Measurements from ENCODE around the gene C9orf40.

The C9orf40 gene

GRCh38 chr9:74977287-74977686 lies 24.6 kb upstream of the C9orf40 start:
- no peak for DNase-seq (ENCODE audit: low read depth)
- TF ChIP-seq, protein P1, sequence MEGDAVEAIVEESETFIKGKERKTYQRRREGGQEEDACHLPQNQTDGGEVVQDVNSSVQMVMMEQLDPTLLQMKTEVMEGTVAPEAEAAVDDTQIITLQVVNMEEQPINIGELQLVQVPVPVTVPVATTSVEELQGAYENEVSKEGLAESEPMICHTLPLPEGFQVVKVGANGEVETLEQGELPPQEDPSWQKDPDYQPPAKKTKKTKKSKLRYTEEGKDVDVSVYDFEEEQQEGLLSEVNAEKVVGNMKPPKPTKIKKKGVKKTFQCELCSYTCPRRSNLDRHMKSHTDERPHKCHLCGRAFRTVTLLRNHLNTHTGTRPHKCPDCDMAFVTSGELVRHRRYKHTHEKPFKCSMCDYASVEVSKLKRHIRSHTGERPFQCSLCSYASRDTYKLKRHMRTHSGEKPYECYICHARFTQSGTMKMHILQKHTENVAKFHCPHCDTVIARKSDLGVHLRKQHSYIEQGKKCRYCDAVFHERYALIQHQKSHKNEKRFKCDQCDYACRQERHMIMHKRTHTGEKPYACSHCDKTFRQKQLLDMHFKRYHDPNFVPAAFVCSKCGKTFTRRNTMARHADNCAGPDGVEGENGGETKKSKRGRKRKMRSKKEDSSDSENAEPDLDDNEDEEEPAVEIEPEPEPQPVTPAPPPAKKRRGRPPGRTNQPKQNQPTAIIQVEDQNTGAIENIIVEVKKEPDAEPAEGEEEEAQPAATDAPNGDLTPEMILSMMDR (IDR thresholded peaks at IDR 0.05; ENCODE audit: low read depth, low read length, missing control alignments), result no peak
- no peak overlapping the region for H3K4me3 ChIP-seq (ENCODE audit: low read depth, low read length)
- in situ Hi-C loops (cut with HindIII; ENCODE audit: low sequenced_read_pairs), result no loop called here

GRCh38 chr9:74975538-74975937 lies 22.8 kb upstream of the C9orf40 start:
- TF ChIP-seq, protein P1 (IDR thresholded peaks at IDR 0.05; ENCODE audit: low read depth, low read length, missing control alignments), result no peak
- DNase-seq (ENCODE audit: low read depth), result no peak
- in situ Hi-C loops (cut with HindIII; ENCODE audit: low sequenced_read_pairs), result no loop called here
- no peak overlapping the region for H3K4me3 ChIP-seq (ENCODE audit: low read depth, low read length)

DNA sequence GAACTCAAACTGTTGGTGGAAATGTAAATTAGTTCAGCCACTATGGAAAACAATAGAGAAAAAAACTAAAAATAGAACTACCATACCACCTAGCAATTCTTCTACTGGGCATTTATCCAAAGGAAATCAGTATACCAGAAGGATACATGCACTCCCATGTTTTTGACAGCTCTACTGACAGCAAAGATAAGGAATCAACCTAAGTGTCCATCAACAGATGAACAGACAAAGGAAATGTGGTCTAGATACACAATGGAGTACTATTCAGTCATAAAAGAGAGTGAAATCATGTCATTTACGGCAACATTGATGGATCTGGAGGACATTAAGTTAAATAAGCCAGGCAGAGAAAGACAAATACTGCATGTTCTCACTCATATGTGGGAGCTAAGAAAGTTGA lies 21.8 kb upstream of the C9orf40 start:
- in situ Hi-C loops (cut with HindIII; ENCODE audit: low sequenced_read_pairs), result no loop called here
- TF ChIP-seq, protein P1 (IDR thresholded peaks at IDR 0.05; ENCODE audit: low read depth, low read length, missing control alignments), result no peak
- no peak overlapping the region for H3K4me3 ChIP-seq (ENCODE audit: low read depth, low read length)
- no peak for DNase-seq (ENCODE audit: low read depth)

GRCh38 chr9:74973714-74974113 lies 21.0 kb upstream of the C9orf40 start:
- no peak overlapping the region for H3K4me3 ChIP-seq (ENCODE audit: low read depth, low read length)
- TF ChIP-seq, protein P1 (IDR thresholded peaks at IDR 0.05; ENCODE audit: low read depth, low read length, missing control alignments), result no peak
- no peak for DNase-seq (ENCODE audit: low read depth)
- in situ Hi-C loops (cut with HindIII; ENCODE audit: low sequenced_read_pairs), result no loop called here

DNA sequence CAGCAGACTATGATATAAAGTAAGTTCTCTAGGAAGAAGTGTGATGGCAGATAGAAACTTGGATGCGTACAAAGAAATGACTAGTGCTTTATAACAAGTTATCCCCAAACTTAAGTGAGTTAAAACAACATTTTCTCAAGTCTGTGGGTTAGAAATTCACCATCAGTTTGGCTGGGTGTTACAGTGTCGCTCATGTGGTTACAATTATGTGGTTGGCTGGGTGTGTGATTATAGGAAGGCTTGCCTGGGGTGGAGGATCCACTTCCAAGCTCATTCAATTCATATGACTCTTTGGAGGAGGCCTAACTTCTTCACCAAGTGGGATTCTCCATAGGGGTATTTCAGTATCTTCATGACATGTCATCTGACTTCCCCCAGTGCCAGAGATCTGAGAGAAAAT lies 10.3 kb upstream of the C9orf40 start:
- no peak overlapping the region for H3K4me3 ChIP-seq (ENCODE audit: low read depth, low read length)
- DNase-seq (ENCODE audit: low read depth), result no peak
- in situ Hi-C loops (cut with HindIII; ENCODE audit: low sequenced_read_pairs), result no loop called here
- TF ChIP-seq, protein P1 (IDR thresholded peaks at IDR 0.05; ENCODE audit: low read depth, low read length, missing control alignments), result no peak

GRCh38 chr9:74961496-74961895 lies 8.8 kb upstream of the C9orf40 start:
- TF ChIP-seq, protein P1 (IDR thresholded peaks at IDR 0.05; ENCODE audit: low read depth, low read length, missing control alignments), result no peak
- in situ Hi-C loops (cut with HindIII; ENCODE audit: low sequenced_read_pairs), result no loop called here

GRCh38 chr9:74960561-74960960 lies 7.8 kb upstream of the C9orf40 start:
- H3K4me3 ChIP-seq (ENCODE audit: low read depth, low read length), result no peak overlapping the region
- no peak for DNase-seq (ENCODE audit: low read depth)
- TF ChIP-seq, protein P1 (IDR thresholded peaks at IDR 0.05; ENCODE audit: low read depth, low read length, missing control alignments), result no peak
- in situ Hi-C loops (cut with HindIII; ENCODE audit: low sequenced_read_pairs), result no loop called here

More at GRCh38 chr9:74961496-74961895, 8.8 kb upstream of the C9orf40 start:
- no peak for DNase-seq (ENCODE audit: low read depth)
- H3K4me3 ChIP-seq (ENCODE audit: low read depth, low read length), result no peak overlapping the region
